Activated CD8-positive, alpha-beta memory T cell treated with anti-CD3 and anti-CD28 coated beads, Interleukin-2, amount 10 ng/mL, durations not matched to agents 7 days and 5 days (primary cell): ENCODE measurements around the gene COPZ2. TPM values are rescaled to one million over a fixed set of nuclear protein-coding genes. Genes with fewer than 3 reads are reported as not detected.
"Not testable (repeated sequence)": the region's sequence is repeated elsewhere in the genome, so short reads cannot be mapped to it uniquely, and the experiment has no call there.

ENCODE experiments used
- ATAC-seq: fragments of 150-1000 bp; cut with Tn5 transposase; one replicate; pipeline ENCODE4 v1.10.0; 2021; ENCODE audit warnings: moderate library complexity
- CTCF ChIA-PET: fragments of 350-600 bp; sonication (Branson Sonifier 250); formaldehyde crosslinking; loops from one replicate; lab custom pipeline; 2021; ENCODE audit warnings: antibody characterized with exemption; lab: Charles Lee
- DNase-seq: peaks from one replicate; pipeline ENCODE4 v3.0.0-alpha.2; 2020
- H3K27ac Mint-ChIP-seq: one replicate; pipeline ENCODE4 v1.8.0; 2021; ENCODE audit warnings: mild to moderate bottlenecking, mixed read lengths
- H3K27me3 Mint-ChIP-seq: one replicate; pipeline ENCODE4 v1.8.0; 2021; ENCODE audit warnings: mixed read lengths
- H3K36me3 Mint-ChIP-seq: one replicate; pipeline ENCODE4 v1.8.0; 2021; ENCODE audit warnings: mild to moderate bottlenecking, mixed read lengths
- H3K4me1 Mint-ChIP-seq: one replicate; pipeline ENCODE4 v1.8.0; 2021; ENCODE audit warnings: mixed read lengths
- H3K4me3 Mint-ChIP-seq: one replicate; pipeline ENCODE4 v1.8.0; 2021; ENCODE audit warnings: mild to moderate bottlenecking, moderate library complexity, mixed read lengths
- H3K9me3 Mint-ChIP-seq: one replicate; pipeline ENCODE4 v1.8.0; 2022; ENCODE audit warnings: low read depth, mixed read lengths
- total RNA-seq, 2 experiments: library from RNA; stranded (reverse); gene quantifications; one replicate each; pipeline ENCODE4 v1.2.3, GENCODE V29; 2021

Gene COPZ2
- 10 to 100 TPM in 1 of 2 experiments, 1 to 10 TPM in 1; 5.4 to 14.1 TPM for total RNA-seq

- Mint-ChIP-seq H3K4me1 (peaks cover 14% of the 10 kb centered on the region), H3K9me3 (no peaks in the 10 kb centered on the region), H3K27me3 (peaks cover 38% of the 10 kb centered on the region), H3K27ac (peak within 1 kb of the TSS; percentile 47), H3K4me3 (peak within 1 kb of the TSS; percentile 76), H3K36me3 (no peaks in the 10 kb centered on the region)
- CTCF ChIA-PET: interaction anchor here (1.0 to 5.7 kb wide), 12 partner anchors 10 to 581 kb away, joined by 3 to 64 read pairs (median 4); partner anchors contain the start of gene NFE2L1
- DNase-seq: peak; percentile 74
- peak; percentile 86 for ATAC-seq
Observed at GRCh38 chr17:48037036-48037837, at the start of gene COPZ2. Gene COPZ2 (minus strand): TSS chr17:48037797. CDS start chr17:48037777, 20 bp downstream.

GRCh38 chr17:48084932-48085331 lies 47.3 kb upstream of the COPZ2 start:
- no peaks in the 10 kb centered on the region for H3K27me3 Mint-ChIP-seq
- CTCF ChIA-PET: interaction anchor here (1.5 to 9.2 kb wide), 2 partner anchors 47 to 58 kb away, joined by 5 to 113 read pairs; no protein-coding TSS in a partner anchor
- H3K4me3 Mint-ChIP-seq: no peak overlapping the region
- H3K4me1 Mint-ChIP-seq: peaks cover 12% of the 10 kb centered on the region
- H3K36me3 Mint-ChIP-seq: no peaks in the 10 kb centered on the region
- no peak for ATAC-seq
- H3K27ac Mint-ChIP-seq: no peak overlapping the region
- DNase-seq: no peak
- no peaks in the 10 kb centered on the region for H3K9me3 Mint-ChIP-seq

- CTCF ChIA-PET: interaction anchor here (1.2 to 11.1 kb wide), 13 partner anchors 9 to 511 kb away, joined by 3 to 191 read pairs (median 21); partner anchors contain the start of genes CBX1, HOXB5, NFE2L1 and SNX11
- H3K27me3 Mint-ChIP-seq: no peaks in the 10 kb centered on the region
- no peak for DNase-seq
- ATAC-seq: no peak
- H3K36me3 Mint-ChIP-seq: no peaks in the 10 kb centered on the region
- peaks cover 12% of the 10 kb centered on the region for H3K4me1 Mint-ChIP-seq
- H3K27ac Mint-ChIP-seq: no peak overlapping the region
- H3K4me3 Mint-ChIP-seq: no peak overlapping the region
- no peaks in the 10 kb centered on the region for H3K9me3 Mint-ChIP-seq
Observed at GRCh38 chr17:48081858-48082257, 44.3 kb upstream of the COPZ2 start.

- not testable (repeated sequence) for DNase-seq, H3K4me1 Mint-ChIP-seq, H3K9me3 Mint-ChIP-seq, H3K4me3 Mint-ChIP-seq, H3K27me3 Mint-ChIP-seq, H3K27ac Mint-ChIP-seq, ATAC-seq
- CTCF ChIA-PET: interaction anchor here (0.8 to 11.1 kb wide), 5 partner anchors 24 to 49 kb away, joined by 3 to 191 read pairs (median 6); partner anchors contain the start of genes CBX1 and NFE2L1
- H3K36me3 Mint-ChIP-seq: peaks cover 15% of the 10 kb centered on the region
Observed at GRCh38 chr17:48077152-48077551, 39.6 kb upstream of the COPZ2 start.

- H3K27ac Mint-ChIP-seq: no peak overlapping the region
- H3K4me3 Mint-ChIP-seq: no peak overlapping the region
- H3K4me1 Mint-ChIP-seq: no peaks in the 10 kb centered on the region
- CTCF ChIA-PET: interaction anchor here (0.8 to 11.1 kb wide), 24 partner anchors 10 to 522 kb away, joined by 3 to 191 read pairs (median 5); partner anchors contain the start of genes HOXB5 and NFE2L1
- H3K36me3 Mint-ChIP-seq: peaks cover 17% of the 10 kb centered on the region
- DNase-seq (peak; percentile 83), ATAC-seq (peak; percentile 84)
- no peaks in the 10 kb centered on the region for H3K27me3 Mint-ChIP-seq
- no peaks in the 10 kb centered on the region for H3K9me3 Mint-ChIP-seq
Observed at GRCh38 chr17:48074322-48075081, 36.9 kb upstream of the COPZ2 start.

- not testable (repeated sequence) for H3K4me3 Mint-ChIP-seq, H3K9me3 Mint-ChIP-seq, H3K27ac Mint-ChIP-seq, H3K27me3 Mint-ChIP-seq, DNase-seq, ATAC-seq, H3K4me1 Mint-ChIP-seq
- CTCF ChIA-PET: interaction anchor here (0.7 to 11.1 kb wide), 22 partner anchors 10 to 750 kb away, joined by 3 to 191 read pairs (median 5); partner anchors contain the start of genes HOXB5 and NFE2L1
- peaks cover 17% of the 10 kb centered on the region for H3K36me3 Mint-ChIP-seq
Observed at GRCh38 chr17:48073566-48074094, 36.0 kb upstream of the COPZ2 start.

- not testable (repeated sequence) for H3K4me1 Mint-ChIP-seq, DNase-seq, H3K9me3 Mint-ChIP-seq, H3K4me3 Mint-ChIP-seq, H3K27ac Mint-ChIP-seq, ATAC-seq, H3K27me3 Mint-ChIP-seq
- CTCF ChIA-PET: interaction anchor here (1.0 to 11.1 kb wide), 14 partner anchors 8 to 520 kb away, joined by 3 to 191 read pairs (median 6); partner anchors contain the start of genes HOXB5 and NFE2L1
- H3K36me3 Mint-ChIP-seq: peaks cover 17% of the 10 kb centered on the region
Observed at GRCh38 chr17:48072811-48073210, 35.2 kb upstream of the COPZ2 start.

GRCh38 chr17:48071654-48072053 lies 34.1 kb upstream of the COPZ2 start:
- CTCF ChIA-PET: interaction anchor here (1.0 to 11.1 kb wide), 6 partner anchors 9 to 43 kb away, joined by 3 to 191 read pairs (median 6); partner anchors contain the start of gene NFE2L1
- Mint-ChIP-seq H3K9me3 (no peaks in the 10 kb centered on the region), H3K27ac (no peak overlapping the region), H3K4me3 (no peak overlapping the region), H3K36me3 (peaks cover 19% of the 10 kb centered on the region), H3K27me3 (no peaks in the 10 kb centered on the region), H3K4me1 (no peaks in the 10 kb centered on the region)
- DNase-seq: no peak
- ATAC-seq: no peak

GRCh38 chr17:48070195-48070594 lies 32.6 kb upstream of the COPZ2 start:
- CTCF ChIA-PET: interaction anchor here (1.2 to 2.1 kb wide), 3 partner anchors 10 to 43 kb away, joined by 4 to 6 read pairs (median 4); no protein-coding TSS in a partner anchor
- Mint-ChIP-seq H3K4me1 (no peaks in the 10 kb centered on the region), H3K4me3 (no peak overlapping the region), H3K9me3 (no peaks in the 10 kb centered on the region), H3K27ac (no peak overlapping the region), H3K36me3 (peaks cover 19% of the 10 kb centered on the region), H3K27me3 (no peaks in the 10 kb centered on the region)
- DNase-seq: no peak
- no peak for ATAC-seq

GRCh38 chr17:48068491-48068961 lies 30.9 kb upstream of the COPZ2 start:
- H3K36me3 Mint-ChIP-seq: peaks cover 21% of the 10 kb centered on the region
- H3K4me1 Mint-ChIP-seq: no peaks in the 10 kb centered on the region
- H3K27me3 Mint-ChIP-seq: no peaks in the 10 kb centered on the region
- H3K27ac Mint-ChIP-seq: no peak overlapping the region
- CTCF ChIA-PET: interaction anchor here (0.9 to 2.8 kb wide), 14 partner anchors 9 to 524 kb away, joined by 3 to 28 read pairs (median 4); partner anchors contain the start of gene NFE2L1
- ATAC-seq (peak; percentile 61), DNase-seq (no peak)
- no peaks in the 10 kb centered on the region for H3K9me3 Mint-ChIP-seq
- no peak overlapping the region for H3K4me3 Mint-ChIP-seq

- H3K4me3 Mint-ChIP-seq, H3K27me3 Mint-ChIP-seq, DNase-seq, H3K9me3 Mint-ChIP-seq, ATAC-seq, H3K27ac Mint-ChIP-seq, H3K4me1 Mint-ChIP-seq: not testable (repeated sequence)
- peaks cover 19% of the 10 kb centered on the region for H3K36me3 Mint-ChIP-seq
- CTCF ChIA-PET: interaction anchor here (0.9 to 2.8 kb wide), 14 partner anchors 8 to 525 kb away, joined by 3 to 28 read pairs (median 4); partner anchors contain the start of gene NFE2L1
Observed at GRCh38 chr17:48067808-48068207, 30.2 kb upstream of the COPZ2 start.

- no peak for ATAC-seq
- no peak overlapping the region for H3K27ac Mint-ChIP-seq
- H3K36me3 Mint-ChIP-seq: peaks cover 20% of the 10 kb centered on the region
- CTCF ChIA-PET: interaction anchor here (0.7 to 2.8 kb wide), 9 partner anchors 9 to 525 kb away, joined by 3 to 28 read pairs (median 4); no protein-coding TSS in a partner anchor
- no peak for DNase-seq
- no peaks in the 10 kb centered on the region for H3K27me3 Mint-ChIP-seq
- no peaks in the 10 kb centered on the region for H3K9me3 Mint-ChIP-seq
- no peaks in the 10 kb centered on the region for H3K4me1 Mint-ChIP-seq
- no peak overlapping the region for H3K4me3 Mint-ChIP-seq
Observed at GRCh38 chr17:48067245-48067644, 29.6 kb upstream of the COPZ2 start.
